NT2/D1 (cell line): ENCODE measurements around the gene PCSK9.

Source experiments
- DNase-seq: peaks from one replicate; pipeline ENCODE4 v3.0.0-alpha.2; 2011; ENCODE audit warnings: low read depth, low spot score
- H3K27me3 ChIP-seq: 2 replicates; pipeline ENCODE4 v1.6.0; 2011; ENCODE audit warnings: mild to moderate bottlenecking; ENCODE audit not compliant: insufficient read length, insufficient read depth
- H3K36me3 ChIP-seq: 2 replicates; pipeline ENCODE4 v1.6.1; 2011; ENCODE audit warnings: mild to moderate bottlenecking, low read length, mixed read lengths; ENCODE audit not compliant: insufficient read depth, insufficient read length
- H3K4me1 ChIP-seq: 2 replicates; pipeline ENCODE4 v1.5.1; 2011; ENCODE audit not compliant: insufficient read depth, insufficient read length
- H3K4me3 ChIP-seq: 2 replicates; pipeline ENCODE4 v1.5.1; 2011; ENCODE audit warnings: low read depth; ENCODE audit not compliant: insufficient read length
- H3K9ac ChIP-seq: 2 replicates; pipeline ENCODE4 v1.6.0; 2011; ENCODE audit warnings: low read depth; ENCODE audit not compliant: insufficient read length
- H3K9me3 ChIP-seq: 2 replicates; pipeline ENCODE4 v1.5.1; 2011; ENCODE audit warnings: mild to moderate bottlenecking, low read length; ENCODE audit not compliant: insufficient read depth
- SUZ12 ChIP-seq: IDR thresholded peaks from 2 replicates; pipeline ENCODE4 v1.6.1; 2011; ENCODE audit not compliant: insufficient read length, insufficient read depth; ENCODE audit errors: extremely low read depth
- YY1 ChIP-seq: IDR thresholded peaks from 2 replicates; pipeline ENCODE4 v1.6.1; 2011; ENCODE audit not compliant: insufficient read length, insufficient read depth
- ZNF274 ChIP-seq: IDR thresholded peaks from 2 replicates; pipeline ENCODE4 v1.6.1; 2011; ENCODE audit warnings: mild to moderate bottlenecking, low read depth, low read length

Gene PCSK9

GRCh38 chr1:55078470-55078869 is 39.1 kb downstream of the PCSK9 start:
- TF ChIP-seq YY1 (no peak), ZNF274 (no peak), SUZ12 (no peak)

GRCh38 chr1:55079651-55080050 is 40.3 kb downstream of the PCSK9 start:
- no peaks in the 10 kb centered on the region for H3K9me3 ChIP-seq
- no peak for TF ChIP-seq SUZ12
- TF ChIP-seq YY1, result no peak
- TF ChIP-seq ZNF274, result no peak
- H3K36me3 ChIP-seq, result peaks cover 86% of the 10 kb centered on the region

More at GRCh38 chr1:55078470-55078869, 39.1 kb downstream of the PCSK9 start:
- H3K9me3 ChIP-seq, result no peaks in the 10 kb centered on the region
- no peak for DNase-seq
- H3K27me3 ChIP-seq, result no peaks in the 10 kb centered on the region
- H3K4me1 ChIP-seq, result peaks cover 3% of the 10 kb centered on the region
- H3K9ac ChIP-seq, result no peak overlapping the region
- H3K4me3 ChIP-seq, result no peak overlapping the region
- H3K36me3 ChIP-seq, result peaks cover 83% of the 10 kb centered on the region

GRCh38 chr1:55081188-55081904 is 42.0 kb downstream of the PCSK9 start:
- TF ChIP-seq YY1 (no peak), ZNF274 (no peak), SUZ12 (no peak)
- H3K36me3 ChIP-seq, result peaks cover 88% of the 10 kb centered on the region
- DNase-seq, result peak; percentile 44
- no peak overlapping the region for H3K4me3 ChIP-seq
- no peaks in the 10 kb centered on the region for H3K9me3 ChIP-seq
- H3K27me3 ChIP-seq, result no peaks in the 10 kb centered on the region
- H3K9ac ChIP-seq, result no peak overlapping the region
- peaks cover 3% of the 10 kb centered on the region for H3K4me1 ChIP-seq

More at GRCh38 chr1:55079651-55080050, 40.3 kb downstream of the PCSK9 start:
- no peak overlapping the region for H3K4me3 ChIP-seq
- no peak overlapping the region for H3K9ac ChIP-seq
- peaks cover 3% of the 10 kb centered on the region for H3K4me1 ChIP-seq
- no peak for DNase-seq
- H3K27me3 ChIP-seq, result no peaks in the 10 kb centered on the region

GRCh38 chr1:55081905-55082296 is 42.6 kb downstream of the PCSK9 start:
- no peak for TF ChIP-seq SUZ12
- TF ChIP-seq ZNF274, result no peak
- TF ChIP-seq YY1, result no peak
- peaks cover 3% of the 10 kb centered on the region for H3K4me1 ChIP-seq
- no peak for DNase-seq
- no peaks in the 10 kb centered on the region for H3K27me3 ChIP-seq
- H3K9me3 ChIP-seq, result no peaks in the 10 kb centered on the region
- H3K4me3 ChIP-seq, result no peak overlapping the region
- no peak overlapping the region for H3K9ac ChIP-seq
- peaks cover 86% of the 10 kb centered on the region for H3K36me3 ChIP-seq

- H3K27me3 ChIP-seq, result no peaks in the 10 kb centered on the region
- DNase-seq, result no peak
- no peak overlapping the region for H3K9ac ChIP-seq
- H3K36me3 ChIP-seq, result peaks cover 86% of the 10 kb centered on the region
- H3K4me3 ChIP-seq, result no peak overlapping the region
- TF ChIP-seq YY1, result no peak
- no peak for TF ChIP-seq SUZ12
- no peak for TF ChIP-seq ZNF274
- peaks cover 3% of the 10 kb centered on the region for H3K4me1 ChIP-seq
- no peaks in the 10 kb centered on the region for H3K9me3 ChIP-seq
Measured at GRCh38 chr1:55084257-55084656, 44.9 kb downstream of the PCSK9 start.

- Histone ChIP-seq H3K27me3 (no peaks in the 10 kb centered on the region), H3K9ac (no peak overlapping the region), H3K4me3 (no peak overlapping the region), H3K4me1 (no peaks in the 10 kb centered on the region), H3K36me3 (peaks cover 92% of the 10 kb centered on the region), H3K9me3 (no peaks in the 10 kb centered on the region)
- TF ChIP-seq SUZ12 (no peak), YY1 (no peak), ZNF274 (no peak)
- DNase-seq, result no peak
Measured at GRCh38 chr1:55087439-55087838, 48.1 kb downstream of the PCSK9 start.

GRCh38 chr1:55088413-55088812 is 49.1 kb downstream of the PCSK9 start:
- Histone ChIP-seq H3K9me3 (no peaks in the 10 kb centered on the region), H3K4me1 (no peaks in the 10 kb centered on the region), H3K36me3 (peaks cover 92% of the 10 kb centered on the region), H3K27me3 (no peaks in the 10 kb centered on the region), H3K9ac (no peak overlapping the region), H3K4me3 (no peak overlapping the region)
- DNase-seq, result no peak
- TF ChIP-seq SUZ12, result no peak
- no peak for TF ChIP-seq YY1
- no peak for TF ChIP-seq ZNF274

- H3K9ac ChIP-seq, result no peak overlapping the region
- H3K4me1 ChIP-seq, result no peaks in the 10 kb centered on the region
- H3K27me3 ChIP-seq, result no peaks in the 10 kb centered on the region
- TF ChIP-seq YY1, result no peak
- no peak for TF ChIP-seq SUZ12
- TF ChIP-seq ZNF274, result no peak
- H3K9me3 ChIP-seq, result no peaks in the 10 kb centered on the region
- DNase-seq, result no peak
- no peak overlapping the region for H3K4me3 ChIP-seq
- H3K36me3 ChIP-seq, result peaks cover 92% of the 10 kb centered on the region
Measured at GRCh38 chr1:55089683-55090082, 50.3 kb downstream of the PCSK9 start.
